Omental fat pad (tissue), 4 donors: Measurements from ENCODE around the gene SYMPK. TPM values are rescaled to one million over a fixed set of nuclear protein-coding genes. Genes with fewer than 3 reads are reported as not detected.
"Not testable (repeated sequence)": the region's sequence is repeated elsewhere in the genome, so short reads cannot be mapped to it uniquely, and the experiment has no call there.

ENCODE experiments used
- ATAC-seq: fragments of 150-250 bp; one replicate; pipeline ENCODE4 v1.9.1; 2016; ENCODE audit warnings: mild to moderate bottlenecking, moderate library complexity; ENCODE audit not compliant: low FRiP score
- DNase-seq: peaks from one replicate; pipeline ENCODE4 v3.0.0-alpha.2; 2019; ENCODE audit warnings: low spot score
- CTCF ChIP-seq, 3 donors: fragments of 450-650 bp; IDR thresholded peaks; one replicate each; pipeline ENCODE4 v1.5.1; 2016 to 2017; ENCODE audit warnings: antibody characterized with exemption in 3 of 3, mild to moderate bottlenecking in 3 of 3, moderate library complexity in 2 of 3
- total RNA-seq, 4 donors: library from RNA; depleted of rRNA; stranded (reverse); fragments of >200 nt; gene quantifications; one replicate each; pipeline ENCODE4 v1.1.0, GENCODE V29; 2016

The SYMPK gene
- total RNA-seq, 4 donors from 2014 or later = 17.3 to 35.2 (median 27.1) TPM

GRCh38 chr19:45800070-45800553 is 62.8 kb downstream of the SYMPK start:
- TF ChIP-seq CTCF (IDR thresholded peaks at IDR 0.05) = no peak
- DNase-seq (no peak), ATAC-seq (peak; percentile 35)

GRCh38 chr19:45799541-45799940 is 63.4 kb downstream of the SYMPK start:
- DNase-seq, ATAC-seq: not testable (repeated sequence)

- DNase-seq (peak; percentile 45), ATAC-seq (peak; percentile 94)
- peak in 2 of 3 donors; percentile 36 to 89 for TF ChIP-seq CTCF (IDR thresholded peaks at IDR 0.05)
These were observed 63.9 kb downstream of the SYMPK start for GRCh38 chr19:45798995-45799517.

GRCh38 chr19:45794627-45795026 is 68.3 kb downstream of the SYMPK start:
- TF ChIP-seq CTCF (IDR thresholded peaks at IDR 0.05) = no peak
- ATAC-seq (no peak), DNase-seq (no peak)

GRCh38 chr19:45793876-45794275 is 69.1 kb downstream of the SYMPK start:
- no peak for TF ChIP-seq CTCF (IDR thresholded peaks at IDR 0.05)
- DNase-seq (no peak), ATAC-seq (no peak)

- no peak for DNase-seq
- ATAC-seq = peak; percentile 8
These were observed 69.8 kb downstream of the SYMPK start for GRCh38 chr19:45793178-45793564.

GRCh38 chr19:45792470-45793177 is 70.3 kb downstream of the SYMPK start, which contains the start of gene DMWD:
Gene DMWD (minus strand): TSS chr19:45792845. CDS start chr19:45792756, 89 bp downstream.
- ATAC-seq (peak; percentile 99), DNase-seq (peak; percentile 99)
- no peak for TF ChIP-seq CTCF (IDR thresholded peaks at IDR 0.05)

More at GRCh38 chr19:45793178-45793564, 69.8 kb downstream of the SYMPK start:
- TF ChIP-seq CTCF (IDR thresholded peaks at IDR 0.05) = no peak
